ENCODE results near the gene PPP1R16B.

The PPP1R16B gene

DNA sequence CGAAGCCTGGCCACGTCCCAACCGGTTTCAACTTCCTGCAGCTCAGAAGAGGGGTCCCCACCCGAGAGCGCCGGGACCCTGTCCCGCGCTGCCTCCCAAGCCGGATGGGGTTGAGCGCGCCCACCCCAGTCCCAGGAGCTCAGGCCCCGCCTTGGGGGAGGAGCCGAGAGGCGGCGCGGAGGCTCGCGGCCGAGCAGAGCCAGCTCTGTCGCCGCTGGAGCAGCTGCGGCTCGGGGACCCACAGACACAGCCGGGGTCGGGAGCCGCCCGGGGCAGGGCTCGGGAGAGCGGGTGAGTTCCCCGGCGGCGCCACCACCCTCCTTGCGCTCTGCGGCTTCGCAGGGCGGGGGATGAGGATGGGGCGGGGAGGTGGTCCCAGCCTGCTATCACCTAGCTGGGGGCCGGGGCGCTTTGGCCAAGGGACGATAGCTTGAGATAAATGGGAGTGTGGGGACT lies at the start of gene PPP1R16B:
PPP1R16B (plus strand) TSS at position 196 of the 456 bp plus-strand sequence. CDS start 30,229 bp downstream, outside the sequence.
- DNase-seq (ENCODE audit: extremely low read depth in 1 of 2, low read depth in 1 of 2), result peak; percentile 65 to 74

DNA sequence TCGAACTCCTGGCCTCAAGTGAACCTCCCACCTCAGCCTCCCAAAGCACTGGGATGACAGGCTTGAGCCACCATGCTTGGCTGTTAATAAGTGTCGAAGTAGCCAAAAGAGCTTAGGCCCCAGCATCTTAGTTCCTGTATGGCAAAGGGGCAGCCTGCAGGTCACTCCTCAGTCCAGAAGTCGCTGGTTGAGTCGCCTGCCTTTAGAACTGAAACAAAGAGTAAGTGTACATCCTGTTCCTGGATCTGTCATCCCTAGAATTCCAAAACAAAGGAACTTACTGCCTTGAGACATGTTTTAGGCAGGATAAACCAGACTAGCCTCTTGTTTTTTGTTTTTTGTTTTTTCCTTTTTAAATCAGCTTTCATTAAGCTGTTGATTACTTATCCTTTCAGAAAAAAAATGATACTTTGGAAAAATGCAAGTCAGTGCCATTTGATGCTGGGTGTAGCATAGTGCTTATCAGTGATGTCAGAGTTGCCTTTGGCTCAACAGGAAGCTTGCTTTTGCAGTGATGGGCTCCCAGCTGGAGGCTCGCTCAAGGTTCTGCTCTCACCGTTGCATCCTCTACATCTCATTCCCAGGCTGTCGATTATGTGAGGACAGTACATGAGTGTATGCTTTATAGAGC lies 48.2 kb upstream of the PPP1R16B start:
- DNase-seq (ENCODE audit: extremely low read depth in 1 of 2, low read depth in 1 of 2), result no peak

DNA sequence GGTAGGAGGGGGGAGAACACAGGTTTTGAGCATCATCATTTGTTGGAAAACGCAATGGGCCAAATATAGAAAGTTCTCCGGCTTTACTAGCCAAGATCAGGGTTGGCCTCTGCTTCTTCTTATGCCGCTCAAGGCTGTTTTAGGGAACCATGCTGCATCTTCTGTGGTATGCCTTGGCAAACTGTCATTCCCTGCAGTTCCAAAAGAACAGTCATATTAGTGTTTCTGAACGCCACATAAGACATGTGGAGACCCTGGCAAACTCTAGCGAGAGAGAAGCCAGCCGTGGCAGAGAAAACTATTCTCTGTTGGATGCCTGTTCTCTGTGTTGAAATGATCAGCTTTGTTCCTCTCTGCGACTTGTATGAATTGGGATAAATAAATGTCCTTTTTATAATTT lies 46.4 kb upstream of the PPP1R16B start:
- no peak for DNase-seq (ENCODE audit: extremely low read depth in 1 of 2, low read depth in 1 of 2)

DNA sequence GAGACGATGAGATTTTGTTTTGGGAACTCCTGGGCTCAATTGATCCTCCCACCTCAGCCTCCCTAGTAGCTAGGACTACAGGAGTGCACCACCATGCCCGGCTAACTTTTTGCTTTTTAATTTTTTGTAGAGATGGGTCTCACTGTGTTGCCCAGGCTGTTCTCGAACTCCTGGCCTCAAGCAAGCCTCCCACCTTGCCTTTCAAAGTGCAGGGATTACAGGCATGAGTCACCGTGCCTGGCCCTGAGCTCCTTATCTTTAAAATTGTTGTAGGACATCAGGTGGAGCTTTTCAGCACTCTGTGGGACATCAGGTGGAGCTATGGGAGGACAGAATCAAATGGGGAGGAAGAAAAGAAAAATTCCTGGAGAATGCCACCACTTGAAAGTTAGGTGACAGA lies 44.5 kb upstream of the PPP1R16B start:
- DNase-seq (ENCODE audit: extremely low read depth in 1 of 2, low read depth in 1 of 2), result no peak

DNA sequence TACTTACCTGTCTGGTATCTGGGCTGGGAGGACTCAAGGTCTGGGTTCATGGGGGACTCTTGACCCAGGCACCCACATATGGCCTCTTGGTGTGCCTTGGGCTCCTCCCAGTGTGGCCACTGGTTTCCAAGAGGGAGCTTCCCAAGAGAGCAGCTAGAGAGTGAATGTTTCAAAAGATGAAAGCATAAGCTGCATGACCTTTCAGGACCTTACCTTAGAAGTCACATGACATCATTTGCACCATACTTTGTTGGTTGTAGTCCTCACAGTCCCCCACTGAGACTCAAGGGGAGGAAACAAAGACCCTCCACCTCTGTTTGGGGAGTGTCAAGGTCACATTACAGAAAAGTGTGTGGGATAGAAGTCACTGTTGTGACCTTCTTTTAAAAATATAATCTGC lies 43.3 kb upstream of the PPP1R16B start:
- DNase-seq (ENCODE audit: extremely low read depth in 1 of 2, low read depth in 1 of 2), result no peak

DNA sequence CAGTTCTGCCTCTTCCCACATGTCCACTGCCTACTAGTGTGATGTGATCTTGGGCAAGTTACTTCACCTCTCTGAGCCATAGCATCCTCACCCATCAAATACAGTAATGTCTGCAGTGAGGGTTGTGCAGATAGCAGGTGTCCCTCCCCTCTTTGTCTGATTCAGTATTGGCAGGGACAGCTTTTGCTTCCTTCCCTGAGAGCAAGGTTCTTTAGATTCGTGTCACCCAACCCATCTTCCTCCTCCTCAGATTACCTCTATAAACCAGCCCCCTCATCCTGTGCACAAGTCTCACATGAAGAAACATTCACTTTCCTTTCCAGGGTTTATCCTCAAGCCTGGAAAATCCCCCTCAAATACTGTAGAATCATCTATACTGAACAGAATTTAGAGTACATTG lies 41.9 kb upstream of the PPP1R16B start:
- DNase-seq (ENCODE audit: extremely low read depth in 1 of 2, low read depth in 1 of 2), result no peak

DNA sequence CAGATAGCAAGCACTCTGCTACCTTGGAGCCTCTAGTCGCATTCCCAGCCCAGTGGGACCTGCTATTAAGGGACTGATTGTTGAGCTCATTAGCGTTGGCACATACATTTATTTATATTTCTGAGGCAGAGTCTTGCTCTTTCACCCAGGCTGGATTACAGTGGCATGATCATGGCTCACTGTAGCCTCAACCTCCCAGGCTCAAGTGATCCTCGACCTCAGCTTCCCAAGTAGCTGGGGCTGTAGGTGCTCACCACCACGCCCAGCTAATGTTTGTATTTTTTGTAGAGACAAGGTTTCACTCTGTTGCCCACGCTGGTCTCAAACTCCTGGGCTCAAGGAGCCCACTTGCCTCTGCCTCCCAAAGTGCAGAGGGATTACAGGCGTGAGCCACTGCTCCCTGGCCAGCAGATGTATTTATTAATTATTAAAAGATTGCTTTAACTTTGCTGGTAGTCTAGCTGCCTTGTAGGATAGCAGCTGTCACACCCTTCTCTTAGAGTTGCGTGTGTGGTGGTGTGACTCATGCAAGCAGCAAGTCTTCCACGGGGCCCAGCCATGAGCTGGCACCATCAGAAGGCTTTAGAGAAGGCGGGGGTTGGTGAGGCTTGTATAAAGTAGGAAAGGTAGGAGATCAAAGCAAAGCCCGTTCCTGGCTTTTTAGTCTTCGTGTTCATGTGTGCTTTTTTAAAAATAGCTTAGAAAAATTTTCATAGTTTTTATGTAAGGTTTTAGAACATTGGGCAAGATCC lies 40.8 kb upstream of the PPP1R16B start:
- no peak for DNase-seq (ENCODE audit: extremely low read depth in 1 of 2, low read depth in 1 of 2)

DNA sequence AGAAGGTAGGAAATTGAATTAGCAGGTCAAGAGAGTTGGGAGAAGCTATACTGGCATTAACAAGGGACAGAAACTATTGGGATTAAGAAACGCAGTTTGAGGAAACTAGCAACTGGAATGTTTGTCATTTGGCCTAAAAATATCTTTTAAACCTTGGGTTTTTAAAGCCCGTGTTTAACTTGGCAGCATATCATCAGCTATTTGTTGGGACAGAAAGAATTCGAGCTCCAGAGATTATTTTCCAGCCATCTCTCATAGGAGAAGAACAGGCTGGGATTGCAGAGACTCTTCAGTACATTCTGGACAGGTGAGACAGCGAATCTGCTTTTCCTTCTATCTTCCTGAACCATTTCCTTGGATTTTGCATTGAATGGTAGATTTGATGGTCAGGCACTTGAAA lies 39.4 kb upstream of the PPP1R16B start:
- DNase-seq (ENCODE audit: extremely low read depth in 1 of 2, low read depth in 1 of 2), result no peak

DNA sequence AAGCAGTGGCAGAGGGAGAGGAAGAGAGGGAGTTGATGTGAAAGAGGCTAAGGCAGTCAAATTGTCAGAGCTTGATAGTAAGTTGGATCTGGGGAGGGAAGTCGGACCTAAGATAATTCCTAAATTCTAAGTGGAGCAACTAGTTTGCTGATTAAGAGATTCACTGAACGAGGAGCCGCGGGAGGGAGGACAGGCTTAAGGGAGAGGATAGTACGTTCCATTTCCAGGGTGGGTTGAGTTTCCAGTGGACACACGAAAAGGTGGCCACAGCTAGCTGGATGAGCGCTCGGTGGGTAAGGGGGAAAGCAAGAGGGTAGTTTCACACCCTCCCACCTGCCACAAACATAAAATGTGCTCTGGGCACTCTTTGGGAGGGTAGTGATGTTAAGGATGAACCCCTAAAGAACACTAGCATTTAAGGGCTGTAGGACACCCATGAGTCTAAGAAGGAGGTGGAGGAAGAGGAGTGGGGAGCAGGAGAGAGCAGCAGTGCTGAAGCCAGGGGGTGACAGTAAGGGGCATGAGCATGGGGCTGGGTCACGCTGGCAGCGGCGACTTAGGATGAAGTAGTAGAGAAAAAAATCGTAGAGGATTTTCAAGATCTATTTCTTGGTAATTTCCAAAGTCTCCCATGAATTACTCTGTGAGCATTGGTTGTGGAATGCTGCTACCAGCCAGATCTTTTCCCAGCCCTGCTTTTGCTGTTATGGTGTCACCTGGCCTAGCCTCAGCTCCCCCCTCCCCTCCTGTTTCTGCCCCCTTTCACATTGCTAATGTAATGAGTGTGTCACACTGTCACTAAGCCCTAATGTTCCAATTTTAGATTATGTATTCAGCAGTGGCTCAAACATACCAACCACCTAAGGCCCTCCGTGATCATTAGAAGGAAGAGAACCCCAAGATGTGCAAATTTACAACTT lies 35.9 kb upstream of the PPP1R16B start:
- DNase-seq (ENCODE audit: extremely low read depth in 1 of 2, low read depth in 1 of 2), result no peak

DNA sequence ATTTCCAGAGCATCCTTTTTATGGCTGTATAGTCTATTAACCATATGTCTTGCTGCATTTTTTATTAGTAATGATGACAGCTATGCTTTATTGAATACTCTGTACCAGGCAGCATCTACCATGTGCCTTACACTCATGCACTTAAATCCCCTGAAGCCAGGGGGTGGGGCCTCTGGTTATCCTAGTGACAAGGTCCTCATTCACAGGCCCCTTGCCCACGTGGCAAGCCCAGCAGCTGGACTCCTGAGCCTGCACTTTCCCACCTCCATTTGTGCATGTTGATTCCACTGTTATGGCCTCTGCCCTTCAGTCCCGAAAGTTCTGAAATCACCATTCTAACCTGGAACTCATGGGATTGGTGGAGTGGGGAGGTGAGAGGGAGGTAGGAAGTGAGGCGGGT lies 35.0 kb upstream of the PPP1R16B start:
- DNase-seq (ENCODE audit: extremely low read depth in 1 of 2, low read depth in 1 of 2), result no peak

DNA sequence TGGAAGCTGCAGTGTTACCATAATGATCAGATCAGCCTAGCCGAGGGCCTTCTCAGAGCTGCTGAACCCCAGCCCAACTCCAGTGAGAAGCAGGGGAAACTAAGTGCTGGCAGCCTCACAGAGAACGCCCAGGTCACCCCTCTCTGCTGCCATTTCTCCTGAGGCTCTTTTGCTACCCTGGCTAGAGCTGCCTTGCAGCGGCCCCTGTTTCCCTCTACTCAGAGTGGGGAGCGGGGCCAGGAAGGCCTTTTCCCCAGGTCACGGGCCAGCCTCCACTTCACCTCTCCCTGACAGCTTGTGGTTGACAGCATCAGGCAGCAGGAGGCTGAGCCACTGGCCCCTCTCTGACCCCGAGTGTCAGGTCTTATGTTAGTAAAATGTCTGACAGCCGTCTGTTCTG lies 34.5 kb upstream of the PPP1R16B start:
- DNase-seq (ENCODE audit: extremely low read depth in 1 of 2, low read depth in 1 of 2), result no peak

DNA sequence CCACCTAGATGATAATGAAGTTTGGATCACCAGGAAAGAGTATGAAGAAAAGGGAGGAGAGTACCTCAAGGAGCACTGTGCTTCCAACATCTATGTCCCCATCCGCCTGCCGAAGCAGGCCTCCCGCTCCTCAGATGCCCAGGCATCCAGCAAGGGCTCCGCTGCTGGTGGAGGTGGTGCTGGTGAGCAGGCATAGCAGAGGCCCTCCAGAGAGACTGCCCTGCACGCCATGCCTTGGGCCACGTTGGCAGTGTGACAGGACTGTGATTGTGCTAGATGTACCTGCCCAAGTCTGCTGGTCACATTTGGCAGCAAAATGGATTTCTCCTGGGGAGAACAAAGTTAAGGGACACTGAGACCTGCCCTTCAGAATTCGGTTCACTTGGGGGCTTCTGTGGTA lies 33.9 kb upstream of the PPP1R16B start:
- no peak for DNase-seq (ENCODE audit: extremely low read depth in 1 of 2, low read depth in 1 of 2)

DNA sequence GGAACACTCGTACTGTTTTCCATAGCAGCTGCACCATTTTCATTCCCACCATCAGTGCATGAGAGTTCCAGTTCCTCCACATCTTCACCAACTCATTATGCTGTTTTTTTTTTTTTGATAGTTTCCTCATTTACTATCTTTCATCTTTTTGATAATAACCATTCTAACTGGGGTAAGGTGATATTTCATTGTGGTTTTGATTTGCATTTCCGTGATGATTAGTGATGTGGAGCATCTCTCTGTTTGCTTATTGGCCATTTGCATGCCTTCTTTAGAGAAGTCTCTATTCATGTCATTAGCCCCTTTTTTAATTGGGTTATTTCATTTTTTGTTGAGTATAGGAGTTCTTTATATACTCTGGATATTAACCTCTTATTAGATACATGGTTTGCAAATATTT lies 31.3 kb upstream of the PPP1R16B start:
- no peak for DNase-seq (ENCODE audit: extremely low read depth in 1 of 2, low read depth in 1 of 2)

DNA sequence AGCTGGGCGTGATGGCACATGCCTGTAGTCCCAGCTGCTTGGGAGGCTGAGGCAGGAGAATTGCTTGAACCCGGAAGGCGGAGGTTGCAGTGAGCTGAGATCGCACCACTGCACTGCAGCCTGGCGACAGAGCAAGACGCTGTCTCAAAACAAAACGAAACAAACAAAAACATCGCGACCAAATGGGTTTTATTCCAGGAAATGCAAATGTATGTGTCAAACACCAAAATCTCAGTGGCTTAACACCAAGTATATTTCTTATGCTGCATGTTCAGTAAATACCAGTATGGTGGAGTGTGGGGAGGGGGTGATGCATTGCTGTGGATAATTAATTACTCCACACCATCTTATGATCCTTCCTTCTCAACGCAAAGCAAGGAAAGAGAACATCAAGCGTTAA lies 29.1 kb upstream of the PPP1R16B start:
- DNase-seq (ENCODE audit: extremely low read depth in 1 of 2, low read depth in 1 of 2), result no peak

DNA sequence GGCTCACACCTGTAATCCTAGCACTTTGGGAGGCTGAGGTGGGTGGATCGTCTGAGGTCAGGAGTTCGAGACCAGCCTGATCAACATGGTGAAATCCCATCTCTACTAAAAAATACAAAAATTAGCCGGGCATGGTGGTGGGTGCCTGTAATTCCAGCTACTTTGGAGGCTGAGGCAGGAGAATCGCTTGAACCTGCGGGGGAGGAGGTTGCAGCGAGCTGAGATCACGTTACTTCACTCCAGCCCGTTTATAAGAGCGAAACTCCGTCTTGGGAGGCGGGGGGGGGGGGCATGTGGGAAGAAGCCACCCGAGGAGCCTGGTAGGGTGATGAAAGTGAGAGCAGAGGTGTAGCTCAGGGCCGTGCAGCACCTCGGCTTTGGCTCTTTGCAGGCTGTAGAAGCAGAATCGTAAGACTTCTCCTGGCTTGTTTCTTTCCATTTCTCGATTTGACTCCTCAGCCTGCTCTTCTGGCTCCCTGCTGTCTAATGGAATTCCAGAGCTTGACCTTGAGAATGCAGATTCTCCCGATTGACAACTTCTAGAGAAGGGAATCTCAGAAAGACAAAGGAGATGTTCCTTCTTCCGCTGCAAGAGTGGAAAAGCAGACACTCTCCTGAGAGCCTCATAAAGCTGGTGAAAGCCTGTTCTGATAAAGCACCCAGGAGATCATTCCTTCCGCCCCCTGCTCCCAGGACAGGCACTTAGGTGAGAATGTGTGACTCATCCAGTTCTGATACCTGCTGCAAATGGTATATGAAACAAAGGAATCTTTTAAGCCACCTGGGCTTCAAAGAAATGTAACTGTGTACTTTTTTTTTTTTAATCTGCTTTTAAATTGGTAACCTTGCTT lies 26.0 kb upstream of the PPP1R16B start:
- no peak for DNase-seq (ENCODE audit: extremely low read depth in 1 of 2, low read depth in 1 of 2)

DNA sequence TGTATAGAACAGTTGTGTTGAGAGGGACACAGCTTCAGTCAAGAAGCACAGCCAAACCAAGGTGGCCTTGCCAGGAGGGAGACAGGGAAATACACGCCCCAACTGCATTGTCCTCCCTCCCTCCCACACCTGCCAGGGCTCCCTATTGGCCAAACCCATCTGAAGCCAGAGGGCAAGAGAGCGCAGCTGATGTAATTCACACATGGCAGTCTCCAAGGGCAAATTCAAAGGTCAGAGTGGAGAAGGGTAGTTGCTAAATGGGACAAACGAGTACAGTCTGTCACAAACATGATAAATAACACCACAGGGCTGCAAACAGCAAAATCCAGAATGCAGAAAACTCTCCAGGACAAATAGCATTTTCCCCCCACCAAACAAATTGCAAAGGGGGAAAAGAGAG lies 23.2 kb upstream of the PPP1R16B start:
- DNase-seq (ENCODE audit: extremely low read depth in 1 of 2, low read depth in 1 of 2), result no peak

DNA sequence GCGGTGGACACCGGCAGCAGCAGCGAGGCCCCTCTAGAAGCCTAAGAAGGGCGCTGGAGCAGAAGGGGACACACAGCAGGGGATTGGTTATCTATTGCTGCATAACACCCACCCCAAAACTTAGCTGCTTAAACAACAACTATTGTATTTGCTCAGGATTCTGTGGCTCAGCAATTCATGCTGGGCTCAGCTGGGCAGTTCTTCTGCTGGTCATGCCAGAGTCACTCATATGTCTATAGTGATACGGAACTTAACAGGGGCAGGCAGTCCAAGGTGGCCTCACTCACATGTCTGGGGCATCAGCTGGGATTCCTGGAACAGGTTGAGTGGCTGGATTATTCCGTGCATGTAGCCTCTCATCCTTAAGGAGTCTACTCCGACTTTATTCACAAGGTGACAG lies 17.6 kb upstream of the PPP1R16B start:
- no peak for DNase-seq (ENCODE audit: extremely low read depth in 1 of 2, low read depth in 1 of 2)

DNA sequence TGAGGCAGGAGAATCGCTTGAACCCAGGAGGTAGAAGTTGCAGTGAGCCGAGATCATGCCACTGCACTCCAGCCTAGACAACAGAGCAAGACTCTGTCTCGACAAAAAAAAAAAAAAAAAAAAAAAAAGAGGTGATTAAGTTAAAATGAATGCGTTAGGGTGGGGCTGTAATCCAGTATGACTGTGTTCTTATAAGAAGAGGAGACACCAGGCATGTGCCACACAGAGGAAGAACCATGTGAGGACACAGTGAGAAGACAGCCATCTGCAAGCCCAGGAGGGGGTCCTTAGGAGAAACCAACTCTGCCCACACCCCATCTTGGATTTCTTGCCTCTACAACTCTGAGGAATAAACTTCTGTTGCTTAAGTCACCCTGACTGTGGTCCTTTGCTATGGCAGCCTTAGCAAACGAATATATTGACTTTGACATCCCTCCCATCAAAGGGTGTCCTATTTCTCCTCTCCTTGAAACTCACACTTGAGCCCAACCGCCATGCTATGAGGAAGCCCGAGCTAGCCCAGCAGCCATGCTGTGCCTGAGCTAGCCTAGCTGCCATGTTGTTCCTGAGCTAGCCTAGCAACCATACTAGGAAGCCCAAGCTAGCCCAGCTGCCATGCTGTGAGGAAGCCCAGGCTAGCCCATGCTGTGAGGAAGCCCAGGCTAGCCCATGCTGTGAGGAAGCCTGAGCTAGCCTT lies 15.8 kb upstream of the PPP1R16B start:
- no peak for DNase-seq (ENCODE audit: extremely low read depth in 1 of 2, low read depth in 1 of 2)

DNA sequence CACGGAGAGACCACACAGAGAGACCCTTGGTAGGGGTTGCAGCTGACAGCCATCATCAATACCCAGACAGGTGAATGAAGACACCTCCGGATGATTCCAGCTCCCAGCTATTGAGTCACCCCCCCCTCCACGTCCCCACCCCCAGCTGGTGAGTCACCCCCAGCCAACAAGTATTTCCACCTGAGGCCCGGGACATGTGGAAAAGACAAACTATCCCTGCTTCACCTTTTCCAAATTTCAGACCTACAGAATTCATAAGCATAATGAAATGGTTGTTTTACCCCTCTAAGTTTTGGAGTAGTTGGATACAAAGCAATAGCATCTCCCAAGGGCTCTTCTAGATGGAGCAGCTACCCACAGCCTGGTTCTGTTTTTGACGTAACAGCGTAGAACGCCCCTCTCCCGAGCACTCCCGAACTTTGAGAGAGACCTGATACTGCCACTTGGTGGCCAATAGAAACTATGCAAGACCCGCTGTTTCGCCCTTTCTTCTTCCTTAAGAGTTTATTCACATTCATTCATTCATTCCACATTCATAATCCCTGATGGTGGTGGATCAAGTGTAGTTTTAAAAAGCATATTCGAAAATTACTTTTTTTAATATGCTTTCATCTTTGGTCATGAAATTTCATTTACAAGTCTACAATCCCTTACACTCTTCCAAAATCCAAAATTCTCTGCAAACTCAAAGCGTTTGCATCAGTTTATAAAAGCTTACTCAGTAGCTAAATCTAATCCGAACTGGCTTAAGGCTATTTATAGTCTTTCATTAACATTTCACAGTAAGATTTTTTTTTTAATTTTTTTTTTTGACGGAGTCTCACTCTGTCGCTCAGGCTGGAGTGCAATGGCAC lies 15.1 kb upstream of the PPP1R16B start:
- peak in 1 of 2 donors; percentile 17 for DNase-seq (ENCODE audit: extremely low read depth in 1 of 2, low read depth in 1 of 2)

All from activated CD8-positive, alpha-beta memory T cell treated with anti-CD3 and anti-CD28 coated beads for 1 hour (primary cell).